ENCODE measurements around the gene SLC39A11.
A peak's percentile ranks its signal among the peaks of the same experiment; 100 is the strongest.

SLC39A11 gene

DNA sequence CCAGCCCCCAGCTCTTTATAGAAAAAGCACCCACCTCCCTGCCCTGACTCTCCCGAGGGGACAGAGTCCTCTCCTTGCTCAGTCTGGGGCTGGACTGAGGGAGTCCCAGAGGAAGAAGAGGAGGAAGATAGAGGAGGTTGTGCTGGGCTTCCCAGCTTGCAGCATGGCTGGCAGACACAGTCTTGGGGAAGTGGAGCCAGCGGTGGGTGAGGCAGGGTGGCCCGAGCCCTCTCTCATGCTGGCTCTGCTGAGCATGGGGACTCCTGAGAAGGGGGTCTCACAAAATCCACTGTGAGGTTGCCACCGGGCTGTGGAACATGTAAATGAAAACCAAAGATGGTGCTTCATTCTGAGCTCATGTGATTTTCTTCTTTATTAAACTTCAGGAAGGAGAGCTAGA lies 398.5 kb downstream of the SLC39A11 start:
- ATAC-seq (no peak), DNase-seq (ENCODE audit: low spot score in 2 of 2) (no peak)
- no peak overlapping the region for H3K27ac Mint-ChIP-seq
- H3K4me1 Mint-ChIP-seq: no peaks in the 10 kb centered on the region
- no peak overlapping the region for H3K4me3 Mint-ChIP-seq
- H3K36me3 Mint-ChIP-seq: no peaks in the 10 kb centered on the region
- no peaks in the 10 kb centered on the region for H3K9me3 Mint-ChIP-seq

DNA sequence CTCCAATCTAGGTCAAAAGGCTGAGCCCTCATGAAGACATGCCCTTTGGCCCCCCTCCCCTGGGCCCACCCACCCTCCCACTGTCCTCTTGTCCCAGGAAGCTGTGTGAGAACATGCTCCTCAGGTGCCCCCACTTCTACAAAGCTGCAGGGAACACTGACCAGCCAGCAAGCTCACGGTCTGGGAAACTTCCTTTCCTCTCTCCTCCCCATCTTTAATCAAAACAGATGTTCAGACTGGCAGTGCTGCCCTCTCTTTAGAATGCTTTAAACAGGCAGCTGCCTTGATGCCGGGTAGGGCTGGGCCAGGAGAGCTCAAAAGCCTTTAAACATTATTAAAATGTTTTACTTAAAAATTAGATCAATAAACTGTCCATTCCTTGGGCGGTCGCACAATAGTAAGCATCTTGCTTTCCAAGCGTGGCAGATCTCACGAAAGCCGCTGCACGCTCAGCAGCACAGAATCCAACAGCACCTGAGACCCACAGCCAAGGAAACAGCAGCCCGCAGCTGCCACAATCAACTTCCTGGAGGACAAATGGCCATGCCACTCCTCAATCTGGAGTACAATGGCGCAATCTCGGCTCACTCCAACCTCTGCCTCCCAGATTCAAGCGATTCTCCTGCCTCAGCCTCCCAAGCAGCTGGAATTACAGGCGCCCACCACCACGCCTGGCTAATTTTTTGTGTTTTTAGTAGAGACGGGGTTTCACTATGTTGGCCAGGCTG lies 399.2 kb downstream of the SLC39A11 start:
- Mint-ChIP-seq H3K27ac (no peak overlapping the region), H3K4me3 (no peak overlapping the region), H3K4me1 (no peaks in the 10 kb centered on the region), H3K9me3 (no peaks in the 10 kb centered on the region), H3K36me3 (no peaks in the 10 kb centered on the region)
- DNase-seq (ENCODE audit: low spot score in 2 of 2): no peak
- no peak for ATAC-seq

DNA sequence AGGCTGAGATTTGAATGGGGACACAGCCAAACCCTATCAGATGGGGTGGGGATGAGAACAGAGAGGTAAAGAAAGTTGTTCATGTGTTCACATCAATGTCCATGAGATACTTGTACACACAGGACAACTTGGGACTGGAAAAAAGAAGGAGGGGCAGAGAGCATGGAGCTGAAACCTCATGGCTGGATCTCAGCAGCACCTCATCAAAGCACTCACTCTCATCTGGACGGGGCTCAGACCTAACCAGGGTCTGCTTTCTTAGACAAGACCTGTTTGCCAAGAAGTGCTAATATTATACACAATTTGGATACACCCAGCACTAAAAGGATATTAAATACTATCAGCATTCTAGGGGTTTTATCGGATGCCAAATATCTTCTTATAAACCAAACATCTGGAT lies 399.8 kb downstream of the SLC39A11 start:
- H3K4me3 Mint-ChIP-seq: no peak overlapping the region
- H3K9me3 Mint-ChIP-seq: no peaks in the 10 kb centered on the region
- DNase-seq (ENCODE audit: low spot score in 2 of 2) (no peak), ATAC-seq (no peak)
- H3K36me3 Mint-ChIP-seq: no peaks in the 10 kb centered on the region
- H3K27ac Mint-ChIP-seq: no peak overlapping the region
- no peaks in the 10 kb centered on the region for H3K4me1 Mint-ChIP-seq

DNA sequence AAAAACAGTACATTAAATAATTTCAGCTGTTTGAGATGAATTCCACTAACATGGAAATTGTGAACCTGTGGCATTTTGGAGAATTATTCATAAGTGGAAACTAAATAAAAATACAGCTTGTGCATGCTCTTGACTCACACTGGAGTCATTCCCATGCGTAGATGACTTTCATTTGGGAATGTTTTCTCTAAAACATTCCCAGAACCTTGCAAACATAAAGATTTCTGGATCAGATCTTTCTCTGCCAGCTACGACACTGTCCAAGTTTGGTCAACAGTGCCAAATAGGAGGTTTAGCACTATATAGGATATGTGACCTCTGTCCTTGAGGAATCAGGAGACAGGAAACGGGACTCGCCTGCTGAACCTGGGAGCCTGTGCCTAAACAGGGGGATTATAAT lies 400.9 kb downstream of the SLC39A11 start:
- ATAC-seq (no peak), DNase-seq (ENCODE audit: low spot score in 2 of 2) (no peak)
- H3K4me3 Mint-ChIP-seq: no peak overlapping the region
- H3K36me3 Mint-ChIP-seq: no peaks in the 10 kb centered on the region
- no peaks in the 10 kb centered on the region for H3K4me1 Mint-ChIP-seq
- no peak overlapping the region for H3K27ac Mint-ChIP-seq
- H3K9me3 Mint-ChIP-seq: no peaks in the 10 kb centered on the region

DNA sequence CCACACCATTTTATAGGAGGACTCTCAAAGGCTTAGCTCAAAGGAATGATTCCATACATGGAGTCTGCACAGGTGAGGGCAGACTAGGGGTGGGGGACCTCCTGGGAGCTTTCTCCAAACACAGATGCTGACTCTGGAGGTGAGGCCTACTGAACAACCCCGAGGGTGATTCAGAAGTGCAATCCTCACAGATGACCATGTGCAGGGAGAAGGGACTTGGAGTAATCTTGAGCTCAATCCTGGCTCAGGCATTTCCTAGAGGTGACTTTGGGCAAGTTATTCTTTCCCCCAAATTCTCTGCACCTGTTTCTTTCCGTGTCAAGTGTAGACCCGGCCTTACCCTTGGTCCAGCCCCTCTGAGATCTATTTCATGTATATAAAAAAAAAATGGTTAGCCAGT lies 401.5 kb downstream of the SLC39A11 start:
- Mint-ChIP-seq H3K4me1 (no peaks in the 10 kb centered on the region), H3K4me3 (no peak overlapping the region), H3K36me3 (no peaks in the 10 kb centered on the region), H3K27ac (no peak overlapping the region), H3K9me3 (no peaks in the 10 kb centered on the region)
- no peak for DNase-seq (ENCODE audit: low spot score in 2 of 2)
- no peak for ATAC-seq

DNA sequence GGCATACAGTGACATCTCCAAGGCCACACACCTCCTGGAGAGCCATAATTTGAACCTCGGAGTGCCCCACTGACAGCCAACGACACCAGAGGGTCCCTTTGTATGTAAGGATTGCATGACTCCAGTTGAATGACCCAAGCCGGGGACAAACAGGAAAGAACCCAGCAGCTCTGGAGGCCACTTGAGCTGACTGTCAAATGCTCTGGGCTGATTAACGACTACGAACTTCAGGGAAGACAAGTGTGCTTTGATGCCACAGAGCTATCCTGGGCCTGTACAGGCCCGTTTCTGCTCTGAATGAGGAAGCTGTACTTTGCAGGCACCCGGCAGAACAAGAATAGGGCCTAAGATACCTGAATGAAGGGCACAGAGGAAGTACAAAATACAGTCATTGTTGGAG lies 404.6 kb downstream of the SLC39A11 start:
- peak overlapping the region; percentile 17 for H3K27ac Mint-ChIP-seq
- no peak overlapping the region for H3K4me3 Mint-ChIP-seq
- H3K36me3 Mint-ChIP-seq: no peaks in the 10 kb centered on the region
- DNase-seq (ENCODE audit: low spot score in 2 of 2) (no peak), ATAC-seq (no peak)
- no peaks in the 10 kb centered on the region for H3K4me1 Mint-ChIP-seq
- H3K9me3 Mint-ChIP-seq: no peaks in the 10 kb centered on the region

DNA sequence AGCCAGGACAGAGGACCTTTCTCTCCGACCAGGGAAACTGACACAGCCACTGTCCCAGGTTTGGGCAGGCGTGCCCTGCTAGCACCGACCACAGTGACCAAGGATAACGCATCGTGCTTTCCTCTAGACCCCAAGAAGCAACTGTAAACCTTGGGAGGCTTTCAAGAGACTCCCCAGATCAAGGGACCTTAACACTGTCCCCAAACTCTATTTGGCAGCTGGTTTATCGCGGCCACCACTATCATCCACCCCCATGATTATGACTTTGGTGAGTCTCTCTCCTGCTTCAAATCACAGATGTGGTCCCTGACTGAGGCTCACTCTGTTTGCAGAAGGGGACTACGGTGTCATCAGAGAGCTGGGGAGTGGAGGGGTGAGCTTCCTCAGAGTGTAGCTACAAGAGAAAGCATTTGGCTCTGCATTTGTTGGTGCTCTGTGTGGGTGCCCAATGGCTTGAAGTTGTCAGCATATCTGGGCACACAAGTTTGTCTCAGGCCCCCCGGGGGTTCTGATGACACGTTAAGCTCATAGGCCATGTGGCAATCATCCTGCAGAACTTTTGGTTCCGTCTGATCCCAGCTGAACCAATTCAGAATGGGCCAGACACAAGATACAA lies 408.0 kb downstream of the SLC39A11 start:
- H3K36me3 Mint-ChIP-seq: no peaks in the 10 kb centered on the region
- ATAC-seq (no peak), DNase-seq (ENCODE audit: low spot score in 2 of 2) (no peak)
- no peaks in the 10 kb centered on the region for H3K4me1 Mint-ChIP-seq
- no peak overlapping the region for H3K27ac Mint-ChIP-seq
- no peaks in the 10 kb centered on the region for H3K9me3 Mint-ChIP-seq
- no peak overlapping the region for H3K4me3 Mint-ChIP-seq

DNA sequence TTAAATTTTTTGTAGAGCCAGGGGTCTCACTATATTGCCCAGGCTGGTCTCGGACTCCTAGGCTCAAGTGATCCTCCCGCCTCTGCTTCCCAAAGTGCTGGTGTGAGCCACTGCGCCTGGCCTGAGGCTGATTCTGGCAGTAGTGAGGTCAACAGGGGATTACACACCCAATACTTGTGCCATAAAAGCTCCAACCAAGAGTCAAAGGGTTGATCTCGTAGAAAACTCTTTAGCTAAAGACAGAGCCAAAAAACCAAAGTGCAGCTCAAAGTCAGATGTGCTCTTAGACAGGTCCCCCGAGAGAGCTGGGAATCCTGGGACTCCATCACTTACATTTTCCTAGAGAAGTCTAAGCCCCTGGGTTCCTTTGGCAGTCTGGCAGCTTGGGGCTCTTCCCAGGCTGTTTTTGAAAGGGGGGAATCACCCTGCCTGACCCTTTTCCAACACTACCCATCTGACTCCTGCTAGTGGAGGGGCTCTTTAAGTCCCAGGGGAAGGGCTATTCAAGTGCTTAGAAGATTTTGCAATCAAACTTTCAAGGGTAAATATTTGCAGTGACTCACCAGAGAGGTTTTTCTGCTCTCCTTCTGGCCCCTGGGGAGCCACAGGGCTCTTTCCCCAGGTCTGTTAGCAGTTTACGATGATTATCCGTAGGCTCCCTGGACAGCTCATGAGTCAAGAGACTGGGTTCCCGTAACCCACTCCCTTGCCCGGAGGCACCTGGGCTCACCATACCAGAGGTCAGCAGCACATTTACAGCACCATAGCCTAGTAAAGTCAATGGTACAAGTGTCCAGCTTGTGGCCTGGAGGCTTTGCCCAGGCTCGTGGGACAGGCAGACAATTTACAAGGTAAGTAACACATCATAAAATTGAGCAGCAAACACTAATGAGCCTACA lies 408.7 kb downstream of the SLC39A11 start:
- Mint-ChIP-seq H3K36me3 (no peaks in the 10 kb centered on the region), H3K4me1 (no peaks in the 10 kb centered on the region), H3K27ac (no peak overlapping the region), H3K9me3 (no peaks in the 10 kb centered on the region), H3K4me3 (no peak overlapping the region)
- ATAC-seq (no peak), DNase-seq (ENCODE audit: low spot score in 2 of 2) (no peak)

DNA sequence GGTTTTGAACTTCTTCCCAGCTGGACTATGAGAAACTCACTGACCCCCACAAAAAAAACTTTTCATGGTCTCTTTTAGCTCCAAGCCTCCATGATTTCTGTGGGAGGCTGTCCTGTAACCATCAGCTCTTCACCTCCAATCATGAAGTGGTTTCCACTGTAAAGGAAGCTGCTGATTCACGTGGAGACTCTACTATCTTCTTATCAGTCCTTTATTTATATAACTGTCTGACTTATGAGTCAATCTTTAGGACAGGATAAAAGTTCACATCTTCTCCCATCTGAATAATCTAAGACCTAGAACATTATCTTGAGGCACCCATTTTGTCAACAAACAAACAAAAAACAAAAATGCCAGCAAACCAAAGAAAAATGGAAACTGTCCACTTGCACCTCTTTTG lies 409.9 kb downstream of the SLC39A11 start:
- H3K4me3 Mint-ChIP-seq: no peak overlapping the region
- no peak overlapping the region for H3K27ac Mint-ChIP-seq
- no peaks in the 10 kb centered on the region for H3K9me3 Mint-ChIP-seq
- no peaks in the 10 kb centered on the region for H3K4me1 Mint-ChIP-seq
- DNase-seq (ENCODE audit: low spot score in 2 of 2) (no peak), ATAC-seq (no peak)
- H3K36me3 Mint-ChIP-seq: no peaks in the 10 kb centered on the region

DNA sequence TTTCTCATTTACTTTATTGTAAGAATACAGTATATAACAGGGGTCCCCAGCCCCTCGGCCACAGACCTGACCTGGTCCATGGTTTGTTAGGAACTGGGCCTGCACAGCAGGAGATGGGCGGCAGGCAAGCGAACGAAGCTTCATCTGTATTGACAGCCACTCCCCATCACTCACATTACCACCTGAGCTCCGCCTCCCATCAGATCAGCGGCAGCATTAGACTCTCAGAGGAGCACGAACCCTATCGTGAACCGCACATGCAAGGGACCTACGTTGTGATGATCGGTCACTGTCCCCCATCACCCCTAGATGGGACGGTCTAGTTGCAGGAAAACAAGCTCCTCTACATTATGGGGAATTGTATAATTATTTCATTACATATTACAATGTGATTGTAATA lies 410.6 kb downstream of the SLC39A11 start:
- no peaks in the 10 kb centered on the region for H3K36me3 Mint-ChIP-seq
- no peak overlapping the region for H3K27ac Mint-ChIP-seq
- no peak for DNase-seq (ENCODE audit: low spot score in 2 of 2)
- no peaks in the 10 kb centered on the region for H3K9me3 Mint-ChIP-seq
- no peak for ATAC-seq
- no peaks in the 10 kb centered on the region for H3K4me1 Mint-ChIP-seq
- H3K4me3 Mint-ChIP-seq: no peak overlapping the region

DNA sequence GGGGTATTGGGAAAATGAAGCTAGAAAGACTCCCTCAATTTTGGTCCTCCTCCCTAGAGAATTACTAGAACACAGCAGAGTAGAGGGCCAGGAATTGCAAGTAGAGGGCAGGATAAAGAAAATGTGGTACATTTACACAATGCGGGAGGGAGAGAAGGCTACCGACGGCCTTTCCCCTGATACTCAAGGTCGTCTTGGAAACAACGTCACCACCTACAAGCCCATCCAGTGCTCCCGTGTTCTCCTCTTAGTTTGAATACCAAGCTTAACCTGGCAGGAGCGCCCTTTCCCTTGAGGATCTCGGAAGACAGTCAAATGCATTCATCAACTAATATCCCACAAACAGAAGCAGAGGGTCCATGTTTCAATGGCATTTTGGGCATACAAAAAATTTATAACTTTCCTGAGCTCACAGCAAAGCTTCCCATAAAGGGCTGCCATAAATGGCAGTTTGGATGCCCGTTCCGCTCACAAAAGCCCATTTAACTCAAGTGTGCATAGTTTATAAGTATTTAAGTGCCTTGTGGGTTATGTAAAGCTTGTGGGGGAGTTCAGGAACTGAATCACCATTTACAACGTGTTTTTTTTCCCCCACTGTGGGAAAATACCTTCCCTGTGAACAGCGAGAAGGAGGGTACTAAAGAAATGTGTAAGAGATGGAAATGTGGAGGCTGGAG lies 414.6 kb downstream of the SLC39A11 start:
- Mint-ChIP-seq H3K36me3 (no peaks in the 10 kb centered on the region), H3K27ac (no peak overlapping the region)
- DNase-seq (ENCODE audit: low spot score in 2 of 2): no peak

DNA sequence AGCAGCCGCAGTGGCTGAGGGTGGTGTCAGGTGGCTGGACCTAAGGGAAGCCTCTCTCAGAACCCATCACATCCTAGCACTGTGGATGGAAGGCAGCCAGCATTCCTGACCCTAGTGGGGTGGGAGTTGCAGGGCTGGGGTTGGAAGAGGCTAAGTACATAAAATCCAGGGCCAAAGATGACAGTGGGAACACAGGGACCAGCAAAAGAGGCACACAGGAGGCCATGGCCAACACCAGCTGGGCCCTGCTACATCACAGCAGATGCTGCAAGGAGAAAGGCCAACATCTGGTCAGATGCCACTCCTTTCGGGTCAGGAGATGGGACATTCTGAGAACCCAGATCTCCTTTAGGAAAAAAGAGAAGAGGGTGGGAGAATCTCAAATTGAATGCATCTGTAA lies 415.4 kb downstream of the SLC39A11 start:
- DNase-seq (ENCODE audit: low spot score in 2 of 2) (no peak), ATAC-seq (no peak)
- Mint-ChIP-seq H3K27ac (no peak overlapping the region), H3K9me3 (no peaks in the 10 kb centered on the region), H3K4me1 (no peaks in the 10 kb centered on the region), H3K36me3 (no peaks in the 10 kb centered on the region), H3K4me3 (no peak overlapping the region)

More for the DNA sequence above, 414.6 kb downstream of the SLC39A11 start:
- ATAC-seq: no peak
- Mint-ChIP-seq H3K4me1 (no peaks in the 10 kb centered on the region), H3K4me3 (no peak overlapping the region), H3K9me3 (no peaks in the 10 kb centered on the region)

DNA sequence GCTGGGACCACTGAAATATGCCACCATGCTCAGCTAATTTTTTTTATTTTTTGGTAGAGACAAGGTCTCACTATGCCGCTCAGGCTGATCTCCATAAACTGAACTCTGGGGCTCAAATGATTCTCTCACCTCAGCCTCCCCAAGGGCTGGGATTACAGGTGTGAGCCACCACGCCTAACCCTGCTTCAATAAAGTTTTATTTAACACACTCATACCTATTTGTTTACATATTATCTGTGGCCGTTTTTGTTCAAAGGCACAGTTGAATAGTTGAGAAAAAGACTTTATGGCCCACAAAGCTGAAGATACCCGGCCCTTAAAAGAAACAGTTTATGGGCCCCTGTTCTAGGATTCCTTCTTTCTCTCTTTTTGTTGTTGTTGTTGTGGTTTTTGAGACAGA lies 419.8 kb downstream of the SLC39A11 start:
- DNase-seq (ENCODE audit: low spot score in 2 of 2) (no peak), ATAC-seq (no peak)
- Mint-ChIP-seq H3K27ac (no peak overlapping the region), H3K4me3 (no peak overlapping the region), H3K9me3 (no peaks in the 10 kb centered on the region), H3K4me1 (no peaks in the 10 kb centered on the region), H3K36me3 (no peaks in the 10 kb centered on the region)

DNA sequence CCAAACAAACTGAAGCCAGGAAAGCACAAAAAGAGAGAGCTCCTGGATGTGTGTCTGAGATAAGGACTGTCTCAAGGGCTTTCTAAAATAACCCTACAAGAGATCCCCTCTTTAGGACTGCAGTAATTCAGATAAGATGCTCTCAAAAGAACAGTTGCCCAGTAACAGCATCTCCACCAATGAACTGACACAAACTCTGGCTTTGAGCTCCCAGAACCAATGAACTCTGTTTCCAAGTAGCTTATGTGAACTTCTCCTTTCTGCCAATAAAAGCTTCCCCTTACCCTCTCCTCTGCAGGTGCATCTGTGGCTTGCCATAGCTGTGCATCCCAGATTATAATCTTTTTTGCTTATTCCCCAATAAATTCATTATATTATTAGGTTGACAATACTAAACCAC lies 421.5 kb downstream of the SLC39A11 start:
- no peak overlapping the region for H3K27ac Mint-ChIP-seq
- no peaks in the 10 kb centered on the region for H3K4me1 Mint-ChIP-seq
- H3K9me3 Mint-ChIP-seq: no peaks in the 10 kb centered on the region
- no peaks in the 10 kb centered on the region for H3K36me3 Mint-ChIP-seq
- ATAC-seq (no peak), DNase-seq (ENCODE audit: low spot score in 2 of 2) (no peak)
- H3K4me3 Mint-ChIP-seq: no peak overlapping the region
